CD4-positive, CD25-positive, alpha-beta regulatory T cell (primary cell): Measurements from ENCODE around the gene C5orf15. TPM values are rescaled to one million over a fixed set of nuclear protein-coding genes. Genes with fewer than 3 reads are reported as not detected.

Experiments
- ATAC-seq, 2 donors: fragments of 150-1000 bp; cut with Tn5 transposase; one replicate each; pipeline ENCODE4 v1.10.0; 2021; ENCODE audit warnings: low read depth in 2 of 2, moderate number of reproducible peaks in 2 of 2, moderate library complexity in 1 of 2
- DNase-seq, 3 donors: peaks; one replicate each; pipeline versions ENCODE4 v3.0.0 to v3.0.0-alpha.2; 2012 to 2022; ENCODE audit warnings: mixed read lengths in 1 of 3
- H3K27ac ChIP-seq: one replicate; pipeline ENCODE4 v1.7.0; 2013; ENCODE audit warnings: mild to moderate bottlenecking, low read length; ENCODE audit not compliant: insufficient read depth, poor library complexity, severe bottlenecking
- H3K27me3 ChIP-seq: one replicate; pipeline ENCODE4 v1.7.0; 2013; ENCODE audit warnings: low read length; ENCODE audit not compliant: control insufficient read depth, insufficient read depth
- H3K36me3 ChIP-seq: one replicate; pipeline ENCODE4 v1.7.0; 2013; ENCODE audit warnings: mild to moderate bottlenecking, low read length, moderate library complexity; ENCODE audit not compliant: control insufficient read depth, insufficient read depth
- H3K4me1 ChIP-seq: 2 replicates; pipeline ENCODE4 v1.7.0; 2013; ENCODE audit warnings: mild to moderate bottlenecking, low read length; ENCODE audit not compliant: insufficient read depth, control insufficient read depth, poor library complexity, severe bottlenecking
- H3K4me3 ChIP-seq: one replicate; pipeline ENCODE4 v1.7.0; 2013; ENCODE audit warnings: low read depth, mild to moderate bottlenecking, low read length, moderate library complexity
- H3K9me3 ChIP-seq, 2 experiments: 1 replicate in 1 of 2; 2 replicates in 1 of 2; pipeline ENCODE4 v1.7.0; 2013; ENCODE audit warnings: low read length in 2 of 2, mild to moderate bottlenecking in 1 of 2, moderate library complexity in 1 of 2; ENCODE audit not compliant: control insufficient read depth in 2 of 2
- H3K27ac Mint-ChIP-seq, 3 donors: one replicate each; pipeline ENCODE4 v1.8.0; 2020 to 2022; ENCODE audit warnings: mild to moderate bottlenecking in 3 of 3, mixed read lengths in 3 of 3, moderate library complexity in 2 of 3
- H3K27me3 Mint-ChIP-seq: one replicate; pipeline ENCODE4 v1.8.0; 2022; ENCODE audit warnings: mild to moderate bottlenecking, mixed read lengths
- H3K36me3 Mint-ChIP-seq: one replicate; pipeline ENCODE4 v1.8.0; 2020; ENCODE audit warnings: mixed read lengths
- H3K4me1 Mint-ChIP-seq, 4 donors: one replicate each; pipeline ENCODE4 v1.8.0; 2020 to 2022; ENCODE audit warnings: mixed read lengths in 4 of 4, mild to moderate bottlenecking in 1 of 4
- H3K4me3 Mint-ChIP-seq, 4 donors: one replicate each; pipeline ENCODE4 v1.8.0; 2020 to 2022; ENCODE audit warnings: mild to moderate bottlenecking in 4 of 4, mixed read lengths in 4 of 4, moderate library complexity in 3 of 4
- H3K9me3 Mint-ChIP-seq, 7 donors: one replicate each; pipeline ENCODE4 v1.8.0; 2020 to 2022; ENCODE audit warnings: mixed read lengths in 7 of 7, mild to moderate bottlenecking in 3 of 7, moderate library complexity in 2 of 7
- polyA plus RNA-seq, 4 donors: library from polyadenylated mRNA; unstranded; fragments of 300-500 nt; fragmentation: Illumina TruSeq; gene quantifications; one replicate each; pipeline ENCODE4 v1.2.3, GENCODE V29; 2021
- total RNA-seq: library from RNA; stranded (reverse); gene quantifications from one replicate; pipeline ENCODE4 v1.2.3, GENCODE V29; 2022

C5orf15 gene
- total and polyA plus RNA-seq, 5 donors from 2014 or later: 12.9 to 34.8 (median 25.4) TPM

DNA sequence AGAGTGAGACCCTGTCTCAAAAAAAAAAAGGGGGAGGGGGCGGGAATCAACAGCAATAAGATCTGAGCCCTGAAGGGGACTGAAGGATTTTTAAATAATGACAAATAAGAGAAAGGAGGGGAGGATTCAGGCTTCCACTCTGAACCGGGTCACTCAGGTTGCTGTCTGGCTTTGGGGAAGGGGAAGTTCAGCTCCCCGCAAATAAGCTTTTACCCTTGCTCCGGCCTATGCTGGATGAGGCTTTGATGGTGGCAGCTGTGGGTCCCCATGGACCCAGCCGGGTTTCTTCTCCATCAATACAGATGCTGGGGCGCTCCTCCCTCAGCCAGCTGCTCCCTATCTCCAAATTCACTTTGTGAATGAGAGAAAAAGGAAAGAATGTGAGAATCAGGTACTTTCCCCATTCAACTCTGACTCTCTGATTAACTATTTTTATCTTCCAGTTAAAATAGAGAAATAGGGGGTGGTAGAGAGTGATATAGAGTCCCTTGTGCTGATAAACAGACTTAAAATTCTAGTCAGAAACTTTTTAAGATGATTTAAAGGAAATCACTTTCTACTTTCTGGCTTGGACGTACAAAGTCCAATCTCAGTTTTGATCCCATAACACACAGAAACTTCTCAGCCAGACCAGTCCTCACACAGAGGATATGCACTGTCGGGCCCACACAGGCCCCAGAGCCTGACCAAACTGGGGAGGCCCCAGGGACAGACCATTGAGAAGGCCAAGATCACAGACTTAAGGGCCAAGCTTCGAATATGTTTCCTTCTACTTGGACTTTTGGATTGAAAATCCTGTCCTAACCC is 39.6 kb downstream of the C5orf15 start:
- peak overlapping the region; percentile 43 to 92 (median 82) for H3K27ac Mint-ChIP-seq
- Histone ChIP-seq H3K4me1 (peaks cover 17% of the 10 kb centered on the region), H3K27me3 (no peaks in the 10 kb centered on the region), H3K27ac (no peak overlapping the region), H3K9me3 (no peaks in the 10 kb centered on the region), H3K36me3 (no peaks in the 10 kb centered on the region), H3K4me3 (no peak overlapping the region)
- H3K27me3 Mint-ChIP-seq: no peaks in the 10 kb centered on the region
- H3K4me1 Mint-ChIP-seq: peaks cover 0 to 27% (median 10%) of the 10 kb centered on the region in 4 donors
- peak overlapping the region in 3 of 4 donors; percentile 35 to 46 (median 45) for H3K4me3 Mint-ChIP-seq
- ATAC-seq (no peak), DNase-seq (no peak)
- H3K36me3 Mint-ChIP-seq: no peaks in the 10 kb centered on the region
- peaks cover 0 to 1% (median 0%) of the 10 kb centered on the region in 7 donors for H3K9me3 Mint-ChIP-seq

- H3K9me3 Mint-ChIP-seq: peaks cover 0 to 1% (median 0%) of the 10 kb centered on the region in 7 donors
Observed at GRCh38 chr5:133927300-133928180, 40.9 kb downstream of the C5orf15 start.

GRCh38 chr5:133926489-133927299 is 41.7 kb downstream of the C5orf15 start:
- Mint-ChIP-seq H3K4me3 (no peak overlapping the region), H3K9me3 (peaks cover 0 to 1% (median 0%) of the 10 kb centered on the region in 7 donors), H3K4me1 (peaks cover 0 to 27% (median 10%) of the 10 kb centered on the region in 4 donors), H3K36me3 (no peaks in the 10 kb centered on the region), H3K27me3 (no peaks in the 10 kb centered on the region), H3K27ac (peak overlapping the region in 1 of 3 donors; percentile 28)
- H3K36me3 ChIP-seq: no peaks in the 10 kb centered on the region
- DNase-seq (no peak), ATAC-seq (no peak)
- H3K4me1 ChIP-seq: peaks cover 17% of the 10 kb centered on the region
- no peaks in the 10 kb centered on the region for H3K9me3 ChIP-seq
- no peak overlapping the region for H3K27ac ChIP-seq
- no peaks in the 10 kb centered on the region for H3K27me3 ChIP-seq
- H3K4me3 ChIP-seq: no peak overlapping the region

More at GRCh38 chr5:133927300-133928180, 40.9 kb downstream of the C5orf15 start:
- H3K27ac Mint-ChIP-seq: peak overlapping the region in 2 of 3 donors; percentile 7 to 92
- H3K4me3 Mint-ChIP-seq: peak overlapping the region in 2 of 4 donors; percentile 57 to 78
- peaks cover 0 to 27% (median 10%) of the 10 kb centered on the region in 4 donors for H3K4me1 Mint-ChIP-seq
- Histone ChIP-seq H3K4me1 (peaks cover 17% of the 10 kb centered on the region), H3K4me3 (no peak overlapping the region), H3K36me3 (no peaks in the 10 kb centered on the region), H3K9me3 (no peaks in the 10 kb centered on the region), H3K27me3 (no peaks in the 10 kb centered on the region), H3K27ac (no peak overlapping the region)
- H3K36me3 Mint-ChIP-seq: no peaks in the 10 kb centered on the region
- no peak for ATAC-seq
- no peak for DNase-seq
- H3K27me3 Mint-ChIP-seq: no peaks in the 10 kb centered on the region

DNA sequence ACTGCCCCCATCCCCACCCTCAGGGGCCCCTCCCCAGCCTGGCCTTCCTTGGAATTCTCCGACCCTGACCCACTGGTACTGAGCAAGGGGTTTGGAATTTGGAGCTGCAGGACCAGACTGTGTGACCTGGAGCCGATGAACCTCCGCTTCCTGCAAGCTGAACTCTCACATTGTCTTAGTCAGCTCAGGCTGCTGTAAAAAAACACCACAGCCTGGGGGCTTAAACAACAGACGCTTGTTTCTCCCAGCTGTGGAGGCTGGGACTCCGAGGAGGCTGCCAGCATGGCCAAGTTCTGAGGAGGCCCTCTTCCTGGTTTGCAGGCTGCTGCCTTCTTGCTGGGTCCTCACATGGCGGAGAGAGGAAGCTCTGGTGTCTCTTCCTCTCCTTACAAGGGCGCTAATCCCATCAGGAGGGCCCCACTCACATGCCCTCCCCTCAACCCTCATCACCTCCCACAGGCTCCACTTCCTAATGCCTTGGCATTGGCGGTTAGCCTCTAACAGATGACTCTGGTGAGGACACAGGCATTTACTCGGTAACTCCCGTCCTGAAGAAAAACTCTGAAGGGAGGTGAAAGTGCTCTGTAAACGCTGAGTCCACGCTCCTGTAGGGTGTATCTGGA is 42.4 kb downstream of the C5orf15 start:
- H3K9me3 ChIP-seq: no peaks in the 10 kb centered on the region
- no peaks in the 10 kb centered on the region for H3K36me3 ChIP-seq
- peaks cover 0 to 24% (median 8%) of the 10 kb centered on the region in 4 donors for H3K4me1 Mint-ChIP-seq
- H3K36me3 Mint-ChIP-seq: no peaks in the 10 kb centered on the region
- ATAC-seq (no peak), DNase-seq (no peak)
- H3K4me3 ChIP-seq: no peak overlapping the region
- H3K27ac Mint-ChIP-seq: no peak overlapping the region
- H3K27me3 Mint-ChIP-seq: no peaks in the 10 kb centered on the region
- H3K27me3 ChIP-seq: no peaks in the 10 kb centered on the region
- peaks cover 0 to 1% (median 0%) of the 10 kb centered on the region in 7 donors for H3K9me3 Mint-ChIP-seq
- H3K27ac ChIP-seq: no peak overlapping the region
- peaks cover 13% of the 10 kb centered on the region for H3K4me1 ChIP-seq
- no peak overlapping the region for H3K4me3 Mint-ChIP-seq

DNA sequence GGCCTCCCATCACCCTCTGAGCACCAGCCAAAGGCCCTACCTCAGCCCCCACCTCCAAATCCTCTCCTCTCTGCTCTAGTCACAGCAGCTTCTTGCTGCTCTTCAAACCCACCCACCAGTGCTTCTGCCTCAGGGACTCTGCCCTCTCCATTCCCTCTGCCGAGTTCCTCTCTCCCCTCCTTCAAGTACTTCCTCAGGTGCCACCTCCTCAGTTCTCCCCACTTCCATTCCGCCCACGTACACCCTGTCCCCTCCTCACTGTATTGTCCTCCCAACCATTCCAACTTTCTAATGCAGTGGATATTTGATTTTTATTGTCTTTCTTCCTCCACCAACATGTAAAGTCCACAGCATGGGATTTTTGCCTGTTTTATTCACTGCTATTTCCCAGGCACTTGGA is 43.2 kb downstream of the C5orf15 start:
- no peak for ATAC-seq
- DNase-seq: no peak
- Mint-ChIP-seq H3K4me1 (peaks cover 0 to 17% (median 6%) of the 10 kb centered on the region in 4 donors), H3K27me3 (peaks cover 2% of the 10 kb centered on the region), H3K27ac (peak overlapping the region in 1 of 3 donors; percentile 22), H3K4me3 (no peak overlapping the region), H3K36me3 (no peaks in the 10 kb centered on the region), H3K9me3 (peaks cover 0 to 1% (median 0%) of the 10 kb centered on the region in 7 donors)
- H3K36me3 ChIP-seq: no peaks in the 10 kb centered on the region
- H3K4me1 ChIP-seq: peaks cover 6% of the 10 kb centered on the region
- no peak overlapping the region for H3K4me3 ChIP-seq
- no peaks in the 10 kb centered on the region for H3K9me3 ChIP-seq
- no peaks in the 10 kb centered on the region for H3K27me3 ChIP-seq
- no peak overlapping the region for H3K27ac ChIP-seq

GRCh38 chr5:133924221-133924920 is 44.1 kb downstream of the C5orf15 start:
- no peak overlapping the region for H3K4me3 ChIP-seq
- H3K9me3 Mint-ChIP-seq: no peaks in the 10 kb centered on the region
- H3K27ac Mint-ChIP-seq: no peak overlapping the region

More at GRCh38 chr5:133924221-133924920, 44.1 kb downstream of the C5orf15 start:
- Mint-ChIP-seq H3K27me3 (peaks cover 5% of the 10 kb centered on the region), H3K4me1 (peaks cover 0 to 8% (median under 1%) of the 10 kb centered on the region in 4 donors), H3K4me3 (no peak overlapping the region), H3K36me3 (no peaks in the 10 kb centered on the region)
- no peaks in the 10 kb centered on the region for H3K36me3 ChIP-seq
- ATAC-seq: no peak
- H3K4me1 ChIP-seq: no peaks in the 10 kb centered on the region
- no peaks in the 10 kb centered on the region for H3K27me3 ChIP-seq
- H3K9me3 ChIP-seq: no peaks in the 10 kb centered on the region
- no peak overlapping the region for H3K27ac ChIP-seq
- DNase-seq: no peak
